HFF-Myc (cell line): Measurements from ENCODE around the gene TBC1D8.
A peak's percentile ranks its signal among the peaks of the same experiment; 100 is the strongest.

Experiments
- DNase-seq: peaks from one replicate; pipeline ENCODE4 v3.0.0-alpha.2; 2011; ENCODE audit warnings: low read depth; ENCODE audit errors: extremely low read depth
- H3K4me3 ChIP-seq: replicated peaks from 2 replicates; pipeline ENCODE4 v1.5.1; 2011; ENCODE audit warnings: low read depth, mild to moderate bottlenecking, control low read depth, low read length
- CTCF ChIP-seq: IDR thresholded peaks from 2 replicates; pipeline ENCODE4 v1.5.1; 2012; ENCODE audit warnings: mild to moderate bottlenecking, low read depth, low read length, control low read depth; ENCODE audit errors: missing control alignments

Gene TBC1D8

DNA sequence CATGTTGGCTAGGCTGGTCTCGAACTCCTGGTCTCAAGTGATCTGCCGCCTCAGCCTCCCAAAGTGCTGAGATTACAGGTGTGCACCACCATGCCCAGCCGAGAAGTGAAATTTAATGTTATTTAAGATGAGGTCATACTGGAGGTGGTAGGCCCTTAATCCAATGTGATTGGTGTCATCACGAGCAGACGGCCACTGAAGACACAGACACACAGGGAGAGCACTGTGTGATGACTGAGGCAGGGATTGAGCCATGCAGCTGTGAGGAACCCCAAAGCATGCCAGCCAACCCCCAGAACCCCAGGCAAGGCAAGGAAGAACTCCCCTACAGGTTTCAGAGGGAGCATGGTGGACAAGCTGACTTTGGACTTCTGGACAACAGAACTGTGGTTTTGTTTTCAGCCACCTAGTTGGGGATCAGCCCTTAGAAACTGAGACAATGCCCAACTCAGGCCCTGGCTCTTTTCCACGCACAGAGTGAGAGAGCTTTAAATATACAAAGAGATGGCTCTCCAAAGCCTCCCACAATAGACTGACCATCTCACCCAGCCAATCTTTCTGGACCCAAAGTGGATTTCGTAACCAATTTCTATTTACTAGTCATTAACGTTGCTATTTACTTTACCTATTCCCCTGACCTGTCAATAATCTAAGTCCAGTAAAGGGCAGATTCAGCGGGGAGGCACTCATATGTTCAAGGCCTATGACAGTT, 34.2 kb downstream of the TBC1D8 start:
- no peak for TF ChIP-seq CTCF
- DNase-seq: no peak
- no peak overlapping the region for H3K4me3 ChIP-seq

DNA sequence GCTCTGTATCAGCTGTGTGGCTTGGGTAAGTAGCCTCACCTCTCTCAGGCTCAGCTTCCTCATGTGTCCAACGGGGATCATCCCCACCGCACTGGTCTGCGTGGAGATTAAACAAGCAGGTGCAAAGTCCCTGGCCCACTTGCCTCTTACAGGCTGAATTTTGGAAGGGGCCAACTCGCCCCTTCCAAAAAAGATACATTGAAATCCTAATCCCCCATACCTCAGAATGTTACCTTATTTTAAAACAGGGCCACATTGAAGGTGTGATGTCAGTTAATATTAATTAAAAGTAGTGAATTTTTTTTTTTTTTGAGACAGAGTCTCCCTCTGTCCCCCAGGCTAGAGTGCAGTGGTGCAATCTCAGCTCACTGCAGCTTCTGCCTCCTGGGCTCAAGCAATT, 34.8 kb downstream of the TBC1D8 start:
- H3K4me3 ChIP-seq: no peak overlapping the region
- no peak for DNase-seq
- TF ChIP-seq CTCF: no peak

GRCh38 chr2:101115664-101116063, 35.5 kb downstream of the TBC1D8 start:
- no peak overlapping the region for H3K4me3 ChIP-seq
- no peak for TF ChIP-seq CTCF
- DNase-seq: no peak

DNA sequence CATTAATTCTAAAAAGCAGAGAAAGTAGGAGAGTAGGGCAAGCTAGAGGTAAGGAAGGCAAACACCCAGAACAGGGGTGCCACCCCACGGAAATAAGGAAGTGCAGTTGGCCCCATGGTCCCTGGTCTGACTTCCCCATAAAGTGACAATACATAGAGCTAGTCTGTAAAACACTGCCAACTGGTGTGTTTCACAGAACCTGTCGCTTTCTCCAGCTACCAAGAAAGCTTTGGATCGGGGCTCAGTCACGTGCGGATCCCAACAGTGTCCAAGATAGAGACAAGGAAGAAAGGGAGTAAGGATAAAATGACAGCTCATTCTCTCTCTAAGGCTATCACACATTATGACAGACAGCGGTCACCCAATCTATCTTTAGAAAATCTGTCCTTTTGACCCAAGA, 36.4 kb downstream of the TBC1D8 start:
- no peak for TF ChIP-seq CTCF
- no peak for DNase-seq
- no peak overlapping the region for H3K4me3 ChIP-seq

- H3K4me3 ChIP-seq: no peak overlapping the region
- TF ChIP-seq CTCF: no peak
- DNase-seq: no peak
Observed at GRCh38 chr2:101114268-101114783, 36.9 kb downstream of the TBC1D8 start.

DNA sequence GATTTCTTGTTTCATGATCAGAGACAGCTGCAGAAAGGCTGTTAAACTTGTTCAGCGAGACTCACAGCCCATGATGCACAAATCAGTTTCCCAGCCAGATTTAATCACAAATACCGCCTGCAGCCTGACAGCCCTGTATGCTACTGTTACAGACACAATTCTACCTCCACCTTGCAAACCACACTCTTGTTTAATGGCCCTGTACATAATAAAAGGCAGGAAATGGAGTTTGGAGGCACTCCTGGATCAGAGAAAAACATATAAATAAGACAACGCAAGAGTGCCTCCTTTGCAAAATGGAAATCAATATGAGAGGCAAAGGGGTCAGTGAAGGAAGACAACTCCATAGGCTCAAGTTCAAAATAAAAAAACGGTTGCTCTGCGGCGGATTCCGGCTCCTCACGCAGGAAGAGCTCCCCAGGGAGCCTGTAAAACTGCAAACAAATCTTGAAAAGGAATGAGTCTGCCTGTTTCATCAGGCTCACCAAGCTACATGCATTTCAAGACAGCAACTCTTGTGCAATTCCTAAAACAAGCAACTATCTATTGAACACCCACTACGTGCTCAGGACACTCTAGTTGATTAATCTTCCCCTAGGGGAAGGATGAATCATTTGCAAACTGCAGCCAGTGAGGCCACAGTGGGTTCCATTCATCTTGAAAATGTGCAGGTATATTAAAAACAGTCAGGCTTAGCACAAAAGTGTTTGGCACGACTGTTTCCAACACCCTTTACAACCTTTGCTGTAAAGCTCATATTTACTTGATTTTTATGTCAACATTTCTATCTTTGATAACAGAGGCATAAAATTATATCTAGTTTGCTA, 37.5 kb downstream of the TBC1D8 start:
- H3K4me3 ChIP-seq: no peak overlapping the region
- TF ChIP-seq CTCF: no peak
- peak; percentile 45 for DNase-seq
